Suppressor macrophage treated with lipopolysaccharide for 1 hour (primary cell): ENCODE measurements around the gene CNTNAP5.

Experiments
- DNase-seq, 3 donors: peaks; one replicate each; pipeline ENCODE4 v3.0.0-alpha.2; 2020 to 2022

Gene CNTNAP5

DNA sequence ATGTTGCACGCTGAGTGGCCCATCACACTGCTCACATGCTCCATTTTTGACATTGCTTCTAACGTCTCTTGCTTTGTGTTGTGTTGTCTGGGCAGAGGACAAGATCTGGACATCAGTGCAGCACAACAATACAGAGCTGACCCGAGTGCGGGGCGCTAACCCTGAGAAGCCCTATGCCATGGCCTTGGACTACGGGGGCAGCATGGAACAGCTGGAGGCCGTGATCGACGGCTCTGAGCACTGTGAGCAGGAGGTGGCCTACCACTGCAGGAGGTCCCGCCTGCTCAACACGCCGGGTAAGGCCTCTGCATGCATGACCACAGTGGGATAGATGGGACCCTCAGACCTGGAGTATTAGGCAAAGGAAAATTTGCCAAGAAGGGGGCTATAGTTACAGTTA lies 622.6 kb downstream of the CNTNAP5 start:
- DNase-seq, result no peak

DNA sequence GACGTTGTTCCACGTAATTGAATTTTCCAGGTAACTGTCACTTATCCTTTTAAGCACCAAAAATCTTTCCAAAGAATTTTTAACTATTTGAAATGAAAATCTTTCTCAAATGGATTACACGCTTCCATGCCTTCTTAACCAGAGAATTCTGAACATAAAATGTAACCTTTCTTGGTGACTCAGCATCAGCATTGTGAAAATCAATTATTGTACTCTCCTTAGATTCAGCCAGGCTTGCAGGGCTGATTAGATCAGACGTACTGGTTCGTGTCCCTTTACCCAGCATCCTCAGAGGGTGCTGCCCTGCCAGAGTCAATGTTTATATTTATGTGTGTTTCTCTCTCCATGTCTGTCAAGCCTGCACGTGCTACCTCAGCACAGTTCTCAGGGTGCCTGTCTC lies 623.9 kb downstream of the CNTNAP5 start:
- no peak for DNase-seq

- DNase-seq, result no peak
Measured at GRCh38 chr2:124652099-124652498, 627.0 kb downstream of the CNTNAP5 start.

- no peak for DNase-seq
Measured at GRCh38 chr2:124658373-124658772, 633.3 kb downstream of the CNTNAP5 start.

- DNase-seq, result no peak
Measured at GRCh38 chr2:124661558-124661957, 636.5 kb downstream of the CNTNAP5 start.

GRCh38 chr2:124662946-124663644 lies 638.0 kb downstream of the CNTNAP5 start:
- DNase-seq, result no peak

DNA sequence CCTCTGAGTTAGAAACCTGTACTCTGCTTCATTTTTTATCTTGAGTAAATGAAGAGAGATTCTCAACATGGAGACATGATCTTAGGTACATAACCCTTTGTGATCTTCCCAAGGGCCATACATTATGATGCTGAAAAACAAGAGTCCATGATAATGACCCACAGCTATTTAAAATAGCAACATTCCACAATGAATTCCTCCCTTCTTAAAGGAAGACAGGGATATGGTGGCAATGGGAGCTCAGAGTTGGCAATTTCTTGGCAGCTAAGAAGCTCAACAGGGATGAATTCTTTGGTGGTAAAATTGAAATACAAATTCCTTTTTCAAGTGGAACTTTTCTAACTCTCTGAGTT lies 638.5 kb downstream of the CNTNAP5 start:
- no peak for DNase-seq

GRCh38 chr2:124664363-124664762 lies 639.3 kb downstream of the CNTNAP5 start:
- DNase-seq, result no peak

GRCh38 chr2:124666976-124667375 lies 641.9 kb downstream of the CNTNAP5 start:
- DNase-seq, result no peak

- no peak for DNase-seq
Measured at GRCh38 chr2:124668161-124668560, 643.1 kb downstream of the CNTNAP5 start.

DNA sequence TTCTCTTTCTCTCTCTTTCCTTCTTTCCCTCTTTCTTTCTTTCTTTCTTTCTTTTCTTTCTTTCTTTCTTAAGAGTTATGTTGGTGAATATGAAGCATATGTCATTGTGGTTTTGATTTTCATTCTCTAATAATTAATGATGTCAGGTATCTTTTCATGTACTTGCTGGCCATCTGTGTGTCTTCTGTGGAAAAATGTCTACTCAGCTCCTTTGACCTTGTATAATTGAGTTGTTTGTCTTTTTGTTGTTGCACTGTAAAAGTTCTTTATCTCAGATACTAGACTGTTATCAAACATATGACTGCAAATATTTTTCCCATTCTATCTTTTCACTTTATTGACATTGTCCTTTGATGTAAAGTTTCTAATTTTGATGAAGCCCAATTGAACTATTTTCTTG lies 645.1 kb downstream of the CNTNAP5 start:
- no peak for DNase-seq

DNA sequence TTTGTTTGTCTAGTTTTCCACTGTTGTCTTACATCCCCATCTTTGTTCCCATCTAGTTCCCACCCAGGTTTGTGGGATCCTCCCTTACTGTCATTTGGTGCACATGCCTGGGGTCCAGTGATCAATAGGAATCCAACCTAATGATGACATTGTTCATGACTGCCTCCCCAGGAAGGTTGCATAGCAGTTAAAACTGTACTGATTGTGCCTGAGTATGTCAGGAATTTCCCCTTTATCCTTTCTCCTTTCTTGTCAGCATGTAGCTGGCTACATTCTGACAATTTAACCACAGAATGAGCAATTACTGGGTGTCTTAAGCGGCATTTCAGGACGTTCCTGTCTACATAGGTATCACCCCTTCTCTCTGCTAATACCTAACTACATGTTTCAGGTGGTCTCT lies 653.0 kb downstream of the CNTNAP5 start:
- DNase-seq, result no peak

DNA sequence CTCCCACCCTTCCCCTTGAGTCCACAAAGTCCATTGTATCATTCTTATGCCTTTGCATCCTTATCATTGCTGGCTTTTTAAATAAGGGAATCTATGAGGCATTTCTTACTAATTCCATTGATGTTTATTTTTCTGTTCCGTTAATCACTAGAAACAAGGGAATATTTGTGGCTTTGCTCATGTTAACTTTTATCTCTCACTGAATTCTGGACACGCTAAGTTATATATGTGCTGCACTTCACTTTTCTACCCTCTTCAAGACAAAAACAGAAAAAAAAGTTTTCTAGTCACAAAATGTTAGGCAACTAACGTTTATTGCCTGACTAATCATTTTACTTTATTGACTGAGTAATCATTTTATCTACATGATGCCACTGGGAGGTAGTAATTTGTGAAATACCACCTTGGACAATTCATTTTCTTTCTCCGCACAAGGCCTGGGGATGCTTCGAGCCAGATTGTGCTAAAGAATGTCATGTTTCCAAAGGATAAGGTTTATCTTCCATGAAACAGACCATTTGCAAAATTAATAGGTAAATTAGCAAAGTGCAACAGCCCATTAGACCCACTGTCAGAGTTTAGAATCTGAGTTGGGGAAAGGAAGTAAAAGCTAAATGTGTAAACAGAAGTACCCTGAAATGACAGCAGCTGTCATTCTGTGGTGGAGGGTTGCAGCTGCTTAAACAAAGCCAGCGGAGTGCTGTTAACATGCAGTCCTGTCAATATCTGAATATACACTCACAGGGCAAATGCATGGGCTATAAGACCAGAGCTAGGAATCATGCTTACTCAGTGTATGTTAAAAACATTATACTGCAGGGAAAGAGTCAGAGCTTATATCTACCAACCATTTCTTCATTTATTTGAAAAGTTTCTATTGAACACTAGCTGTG lies 658.7 kb downstream of the CNTNAP5 start:
- DNase-seq, result no peak

DNA sequence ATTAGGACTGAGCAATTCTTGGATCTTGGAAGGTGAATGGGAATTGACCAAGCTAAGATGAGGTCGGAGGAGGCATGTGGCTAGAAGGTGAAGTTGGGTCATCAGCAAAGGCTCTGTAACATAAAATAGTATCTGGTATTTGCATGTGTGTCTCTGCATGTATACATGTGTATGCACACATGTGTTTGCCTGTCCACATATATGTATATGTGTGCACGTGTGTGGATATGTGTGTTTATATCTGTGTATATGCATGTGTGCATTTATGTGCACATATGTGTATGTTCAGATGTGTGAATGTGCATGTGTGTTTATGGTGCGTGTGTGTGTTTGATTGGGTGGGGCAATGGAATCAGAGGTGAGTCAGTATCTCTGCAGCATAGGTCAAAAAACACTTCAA lies 664.3 kb downstream of the CNTNAP5 start:
- DNase-seq, result no peak

DNA sequence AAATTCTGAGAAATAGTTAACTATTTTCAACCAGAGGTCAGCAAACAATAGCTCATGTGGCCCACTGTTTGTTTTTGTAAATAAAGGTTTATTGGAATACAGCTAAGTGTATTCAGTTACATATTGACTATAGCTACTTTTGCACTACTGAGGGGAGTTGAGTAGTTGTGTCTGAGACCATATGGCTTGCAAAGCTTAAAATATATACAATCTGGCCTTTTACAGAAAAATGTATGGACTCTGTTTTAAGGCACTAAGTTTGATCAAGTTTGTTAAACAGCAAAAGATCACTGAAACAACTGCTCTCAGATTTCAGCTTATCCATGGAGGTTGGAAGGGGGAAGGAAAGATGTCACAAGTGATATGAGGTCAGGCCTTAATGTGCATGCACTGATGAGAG lies 667.1 kb downstream of the CNTNAP5 start:
- DNase-seq, result no peak

GRCh38 chr2:124692707-124693106 lies 667.6 kb downstream of the CNTNAP5 start:
- no peak for DNase-seq

- no peak for DNase-seq
Measured at GRCh38 chr2:124693156-124693555, 668.1 kb downstream of the CNTNAP5 start.

GRCh38 chr2:124698979-124699565 lies 674.0 kb downstream of the CNTNAP5 start:
- no peak for DNase-seq

DNA sequence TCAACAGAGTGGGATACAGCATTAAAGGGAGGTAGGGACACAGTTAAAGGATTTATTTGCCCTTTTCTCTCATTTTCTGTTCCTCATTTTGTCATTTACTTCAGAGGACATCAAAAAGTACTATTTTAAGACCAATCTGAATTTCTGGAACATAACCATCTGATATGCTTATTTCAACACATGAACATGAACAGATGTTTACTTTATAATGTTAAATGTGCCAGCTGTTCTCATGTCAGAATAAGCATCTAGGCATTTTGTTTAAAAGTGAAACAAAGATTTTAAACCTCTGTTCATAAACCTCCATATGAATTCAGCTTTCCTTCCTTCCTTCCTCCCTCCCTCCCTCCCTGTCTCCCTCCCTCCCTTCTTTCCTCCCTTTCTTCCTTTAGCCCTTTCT lies 677.7 kb downstream of the CNTNAP5 start:
- DNase-seq, result no peak

GRCh38 chr2:124704071-124704925 lies 679.2 kb downstream of the CNTNAP5 start:
- no peak for DNase-seq

GRCh38 chr2:124708661-124709060 lies 683.6 kb downstream of the CNTNAP5 start:
- DNase-seq, result no peak

DNA sequence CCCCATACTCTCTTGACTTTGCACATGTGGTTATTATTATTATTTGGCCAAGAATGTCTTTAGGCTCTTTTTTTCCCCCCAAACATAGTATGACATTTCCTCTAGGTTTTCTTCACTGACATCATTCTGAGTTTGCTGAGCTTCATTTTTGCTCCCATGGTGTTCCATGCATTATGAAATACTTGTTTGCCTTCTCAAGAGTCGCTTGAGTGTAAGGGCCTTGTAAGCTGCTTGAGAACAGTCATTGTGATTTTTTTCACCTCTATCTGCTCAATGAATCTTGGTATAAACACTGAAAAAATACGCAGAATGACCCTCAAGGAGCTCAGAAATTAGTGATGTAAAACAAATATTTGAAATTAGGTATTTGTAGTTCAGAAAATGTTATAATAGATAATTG lies 688.9 kb downstream of the CNTNAP5 start:
- DNase-seq, result no peak

DNA sequence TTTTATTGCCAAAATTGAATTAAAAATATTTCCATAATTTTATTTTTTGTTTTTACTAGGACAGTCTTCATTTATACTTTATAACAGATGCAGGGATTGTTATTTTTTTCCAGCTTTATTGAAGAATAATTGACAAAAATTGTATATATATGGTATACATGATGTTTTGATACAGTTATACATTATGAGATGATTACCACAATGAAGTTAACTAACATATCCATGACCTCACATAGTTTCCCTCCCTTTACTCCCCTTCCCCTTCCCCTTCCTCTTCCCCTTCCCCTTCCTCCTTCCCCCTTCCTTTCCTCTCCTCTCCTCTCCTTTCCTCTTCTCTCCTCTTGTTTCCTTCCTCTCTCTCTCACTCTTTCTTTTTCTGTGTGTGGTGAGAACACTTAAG lies 700.1 kb downstream of the CNTNAP5 start:
- DNase-seq, result no peak
